Measurements from ENCODE around the gene TSEN34.

DNA sequence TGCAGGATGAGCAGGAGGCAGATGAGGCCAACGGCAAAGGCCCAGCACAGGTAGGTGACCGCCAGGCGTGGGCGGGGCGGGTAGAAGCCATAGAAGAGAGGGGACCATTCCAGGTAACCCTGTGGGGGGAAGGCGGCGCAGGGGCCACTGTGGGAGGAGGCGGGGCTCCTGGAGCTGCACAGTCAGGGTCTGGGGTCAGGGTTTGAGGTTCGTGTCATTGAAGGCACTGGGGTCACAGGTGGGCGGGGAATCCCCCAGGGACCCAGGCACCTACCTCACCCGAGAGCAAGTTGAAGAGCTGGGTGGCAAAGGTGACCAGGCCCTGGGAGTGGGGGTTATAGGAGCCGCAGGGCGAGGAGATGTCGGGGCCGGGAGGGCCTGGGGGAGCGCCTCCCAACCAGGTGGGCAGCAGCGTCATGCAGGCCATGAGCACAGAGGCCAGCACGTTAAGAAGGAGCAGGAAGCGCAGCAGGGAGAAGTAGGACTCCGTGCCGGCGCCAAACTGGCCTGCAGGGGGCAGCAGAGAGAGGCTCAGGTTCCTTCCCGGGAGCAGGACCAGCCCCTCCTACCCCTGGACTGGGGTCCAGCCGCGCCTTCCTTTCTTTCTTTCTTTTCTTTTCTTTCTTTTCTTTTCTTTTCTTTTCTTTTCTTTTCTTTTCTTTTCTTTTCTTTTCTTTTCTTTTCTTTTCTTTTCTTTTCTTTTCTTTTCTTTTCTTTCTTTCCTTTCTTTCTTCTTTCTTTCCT is 22.8 kb upstream of the TSEN34 start:
- TF ChIP-seq, protein P1, sequence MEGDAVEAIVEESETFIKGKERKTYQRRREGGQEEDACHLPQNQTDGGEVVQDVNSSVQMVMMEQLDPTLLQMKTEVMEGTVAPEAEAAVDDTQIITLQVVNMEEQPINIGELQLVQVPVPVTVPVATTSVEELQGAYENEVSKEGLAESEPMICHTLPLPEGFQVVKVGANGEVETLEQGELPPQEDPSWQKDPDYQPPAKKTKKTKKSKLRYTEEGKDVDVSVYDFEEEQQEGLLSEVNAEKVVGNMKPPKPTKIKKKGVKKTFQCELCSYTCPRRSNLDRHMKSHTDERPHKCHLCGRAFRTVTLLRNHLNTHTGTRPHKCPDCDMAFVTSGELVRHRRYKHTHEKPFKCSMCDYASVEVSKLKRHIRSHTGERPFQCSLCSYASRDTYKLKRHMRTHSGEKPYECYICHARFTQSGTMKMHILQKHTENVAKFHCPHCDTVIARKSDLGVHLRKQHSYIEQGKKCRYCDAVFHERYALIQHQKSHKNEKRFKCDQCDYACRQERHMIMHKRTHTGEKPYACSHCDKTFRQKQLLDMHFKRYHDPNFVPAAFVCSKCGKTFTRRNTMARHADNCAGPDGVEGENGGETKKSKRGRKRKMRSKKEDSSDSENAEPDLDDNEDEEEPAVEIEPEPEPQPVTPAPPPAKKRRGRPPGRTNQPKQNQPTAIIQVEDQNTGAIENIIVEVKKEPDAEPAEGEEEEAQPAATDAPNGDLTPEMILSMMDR (IDR thresholded peaks at IDR 0.05), result peak; percentile 79 to 89 (median 81)
- no peak for TF ChIP-seq POLR2A (IDR thresholded peaks at IDR 0.05; ENCODE audit: low read depth)
